NCI-H345 treated with DMSO at 0.1 percent for 48 hours (cell line): ENCODE measurements around the gene MIAT.
A peak's percentile ranks its signal among the peaks of the same experiment; 100 is the strongest.

Experiments
- DNase-seq: peaks from one replicate; lab custom pipeline; 2025; ENCODE audit not compliant: unreplicated experiment; lab: John Stamatoyannopoulos, UW

MIAT gene

GRCh38 chr22:26667140-26667539, 9.8 kb downstream of the MIAT start:
- DNase-seq, result no peak

GRCh38 chr22:26669060-26669481, 11.7 kb downstream of the MIAT start:
- DNase-seq, result no peak

GRCh38 chr22:26670459-26670858, 13.1 kb downstream of the MIAT start:
- no peak for DNase-seq

- no peak for DNase-seq
Measured at GRCh38 chr22:26671317-26672059, 14.1 kb downstream of the MIAT start.

- no peak for DNase-seq
Measured at GRCh38 chr22:26672060-26672471, 14.7 kb downstream of the MIAT start.

- DNase-seq, result peak; percentile 96
Measured at GRCh38 chr22:26672590-26673468, 15.4 kb downstream of the MIAT start.

GRCh38 chr22:26673486-26673885, 16.1 kb downstream of the MIAT start:
- no peak for DNase-seq

GRCh38 chr22:26674211-26675190, 17.1 kb downstream of the MIAT start:
- DNase-seq, result no peak

- no peak for DNase-seq
Measured at GRCh38 chr22:26675687-26676268, 18.4 kb downstream of the MIAT start.

- no peak for DNase-seq
Measured at GRCh38 chr22:26677217-26677616, 19.8 kb downstream of the MIAT start.

- DNase-seq, result peak; percentile 8
Measured at GRCh38 chr22:26679003-26679629, 21.7 kb downstream of the MIAT start.

- DNase-seq, result no peak
Measured at GRCh38 chr22:26680485-26680884, 23.1 kb downstream of the MIAT start.

- no peak for DNase-seq
Measured at GRCh38 chr22:26681395-26681821, 24.0 kb downstream of the MIAT start.

GRCh38 chr22:26684168-26684567, 26.8 kb downstream of the MIAT start:
- no peak for DNase-seq

- DNase-seq, result no peak
Measured at GRCh38 chr22:26685601-26686000, 28.2 kb downstream of the MIAT start.

- DNase-seq, result no peak
Measured at GRCh38 chr22:26687439-26687838, 30.1 kb downstream of the MIAT start.

GRCh38 chr22:26689513-26690301, 32.3 kb downstream of the MIAT start:
- no peak for DNase-seq

- DNase-seq, result no peak
Measured at GRCh38 chr22:26690654-26691376, 33.4 kb downstream of the MIAT start.

GRCh38 chr22:26691377-26691716, 34.0 kb downstream of the MIAT start:
- DNase-seq, result no peak
